ENCODE data around the gene MYO3B. TPM values are rescaled to one million over a fixed set of nuclear protein-coding genes. Genes with fewer than 3 reads are reported as not detected.

Gene MYO3B
- total and polyA plus RNA-seq, 2 of the 8 experiments (the other 6 are each of a cell fraction or from before 2014, with no cell fraction given), result 0.17 to 0.19 TPM

- Histone ChIP-seq H3K4me2 (ENCODE audit: insufficient read depth in 1 of 2, low read depth in 2 of 2, low read length in 2 of 2) (no peak overlapping the region), H3K27me3 (replicated peaks in 1 of 4; ENCODE audit: control insufficient read depth in 3 of 4, extremely low read depth in 1 of 4, insufficient read depth in 3 of 4, low read length in 3 of 4) (peaks cover 0 to 1% (median 0%) of the 10 kb centered on the region in 4 experiments; a peak in 1 of 7 replicates), H3K56ac (replicated peaks; ENCODE audit: insufficient read length, low read depth, low read length) (no peak overlapping the region), H2AFZ (ENCODE audit: low read length) (0 out of 2 replicates have a peak overlapping the region, but pooled peaks have one; percentile 52), H3K9me3 (ENCODE audit: insufficient read depth in 2 of 2, low read depth in 1 of 2, low read length in 1 of 2) (no peaks in the 10 kb centered on the region), H2BK120ac (replicated peaks; ENCODE audit: low read depth, low read length) (no peak overlapping the region), H4K5ac (ENCODE audit: insufficient read length, low read depth, low read length) (no peak overlapping the region), H4K20me1 (replicated peaks in 1 of 2; ENCODE audit: control insufficient read depth in 1 of 2, insufficient read depth in 2 of 2, low read length in 2 of 2) (no peaks in the 10 kb centered on the region), H3K18ac (ENCODE audit: extremely low read depth, low read length) (no peak overlapping the region), H3K14ac (ENCODE audit: insufficient read length) (no peak overlapping the region), H3K9ac (replicated peaks in 1 of 4; ENCODE audit: extremely low read depth in 1 of 4, low read depth in 3 of 4, low read length in 3 of 4) (no peak overlapping the region), H3K4me1 (replicated peaks in 1 of 4; ENCODE audit: control insufficient read depth in 3 of 4, insufficient read depth in 4 of 4, low read length in 3 of 4) (no peaks in the 10 kb centered on the region), H3K79me1 (ENCODE audit: low read depth, low read length) (no peaks in the 10 kb centered on the region), H2BK5ac (ENCODE audit: low read depth, low read length) (no peak overlapping the region), H3K27ac (ENCODE audit: low read depth, low read length) (no peak overlapping the region), H3K23ac (ENCODE audit: insufficient read length) (no peak overlapping the region), H3K4ac (replicated peaks; ENCODE audit: insufficient read length, low read depth, low read length) (no peak overlapping the region), H3K36me3 (ENCODE audit: control insufficient read depth in 2 of 4, insufficient read depth in 4 of 4, low read length in 3 of 4) (no peaks in the 10 kb centered on the region), H3K23me2 (ENCODE audit: low read depth, low read length) (no peaks in the 10 kb centered on the region), H2BK20ac (ENCODE audit: low read length) (no peak overlapping the region), H2BK12ac (ENCODE audit: low read depth, low read length) (no peak overlapping the region), H4K8ac (ENCODE audit: extremely low read depth, insufficient read depth, low read length) (no peak overlapping the region), H3K79me2 (ENCODE audit: control insufficient read depth in 1 of 2, insufficient read depth in 2 of 2, low read length in 2 of 2) (no peaks in the 10 kb centered on the region), H4K91ac (replicated peaks; ENCODE audit: insufficient read length, low read length) (no peak overlapping the region), H3K4me3 (ENCODE audit: extremely low read depth in 1 of 4, insufficient read depth in 2 of 4, low read depth in 3 of 4, low read length in 4 of 4) (no peak overlapping the region), H2AK5ac (ENCODE audit: low read depth, low read length) (no peak overlapping the region), H2BK15ac (ENCODE audit: low read length) (no peak overlapping the region)
- 75% methylated on average over 3 of the region's 3 CpGs; no CpG with 5 or more reads in 1 of the 2 experiments for WGBS, 2 experiments (ENCODE audit: extremely low coverage in 1 of 2, insufficient coverage in 1 of 2, insufficient read length in 1 of 2, insufficient replicate concordance in 2 of 2, low coverage in 1 of 2, low lambda C conversion rate in 2 of 2, missing lambda C conversion rate in 1 of 2)
- TF ChIP-seq TCF12 (IDR thresholded peaks at IDR 0.05; ENCODE audit: low read depth, low read length), result no peak
- no peak for TF ChIP-seq SAP30 (IDR thresholded peaks at IDR 0.05; ENCODE audit: insufficient read depth, insufficient replicate concordance, low read length)
- no peak for TF ChIP-seq SP2 (IDR thresholded peaks at IDR 0.05; ENCODE audit: low read length)
- TF ChIP-seq, protein P1, sequence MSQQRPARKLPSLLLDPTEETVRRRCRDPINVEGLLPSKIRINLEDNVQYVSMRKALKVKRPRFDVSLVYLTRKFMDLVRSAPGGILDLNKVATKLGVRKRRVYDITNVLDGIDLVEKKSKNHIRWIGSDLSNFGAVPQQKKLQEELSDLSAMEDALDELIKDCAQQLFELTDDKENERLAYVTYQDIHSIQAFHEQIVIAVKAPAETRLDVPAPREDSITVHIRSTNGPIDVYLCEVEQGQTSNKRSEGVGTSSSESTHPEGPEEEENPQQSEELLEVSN (IDR thresholded peaks at IDR 0.05), result no peak
- TF ChIP-seq BCL11A (IDR thresholded peaks at IDR 0.05; ENCODE audit: low read depth in 2 of 2, low read length in 2 of 2), result no peak
- no peak for TF ChIP-seq POLR2A (IDR thresholded peaks at IDR 0.05; ENCODE audit: control extremely low read depth in 1 of 2, low read depth in 2 of 2, low read length in 2 of 2)
- TF ChIP-seq POU5F1 (IDR thresholded peaks at IDR 0.05; ENCODE audit: low read depth, low read length), result no peak
- DNase-seq (ENCODE audit: low read depth in 1 of 2, low spot score in 2 of 2), result no peak
- no peak for FAIRE-seq
- ChIA-PET CTCF (ENCODE audit: partially characterized antibody) (interaction anchor here (0.8 to 4.7 kb wide), 2 partner anchors 11 to 95 kb away, joined by 3 to 22 read pairs; no protein-coding TSS in a partner anchor), POLR2A (ENCODE audit: partially characterized antibody) (no interaction called here)
Observed at GRCh38 chr2:170313347-170313991, 135.5 kb downstream of the MYO3B start.
